ENCODE data around the gene PRR13. TPM values are rescaled to one million over a fixed set of nuclear protein-coding genes. Genes with fewer than 3 reads are reported as not detected.

Gene PRR13
- total RNA-seq, 1 experiment from 2014 or later = 216 TPM

- H3K4me1 ChIP-seq (ENCODE audit: control insufficient read depth in 1 of 2, insufficient read depth in 2 of 2, low read length in 2 of 2) = peaks cover 18 to 36% of the 10 kb centered on the region in 2 experiments
- intact Hi-C loops (cut with micrococcal nuclease) = no loop called here
- TSS peak; percentile 77 for BruUV-seq (replicated peaks)
- DNase-seq (ENCODE audit: low read depth, low spot score) (no peak), ATAC-seq (no peak)
- peak overlapping the region; percentile 89 for H3K4me2 ChIP-seq (ENCODE audit: low read length)
- peak overlapping the region; percentile 41 to 59 for H3K4me3 ChIP-seq (replicated peaks in 1 of 2; ENCODE audit: low read depth in 1 of 2, low read length in 2 of 2)
- no peaks in the 10 kb centered on the region for H3K36me3 ChIP-seq (ENCODE audit: control insufficient read depth in 1 of 2, insufficient read depth in 2 of 2, low read length in 2 of 2)
- no peak for TF ChIP-seq FOSL1 (IDR thresholded peaks at IDR 0.05; ENCODE audit: low read depth)
- no peak for TF ChIP-seq EZH2 (IDR thresholded peaks at IDR 0.05)
- TF ChIP-seq RAD21 (IDR thresholded peaks at IDR 0.05; ENCODE audit: low read depth) = no peak
- TF ChIP-seq, protein P1, sequence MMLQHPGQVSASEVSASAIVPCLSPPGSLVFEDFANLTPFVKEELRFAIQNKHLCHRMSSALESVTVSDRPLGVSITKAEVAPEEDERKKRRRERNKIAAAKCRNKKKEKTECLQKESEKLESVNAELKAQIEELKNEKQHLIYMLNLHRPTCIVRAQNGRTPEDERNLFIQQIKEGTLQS (IDR thresholded peaks at IDR 0.05) = no peak
- TF ChIP-seq ZNF274 (IDR thresholded peaks at IDR 0.05; ENCODE audit: low read depth, low read length) = no peak
- TF ChIP-seq REST (IDR thresholded peaks at IDR 0.05; ENCODE audit: low read depth) = no peak
- no peak for TF ChIP-seq EGR1 (IDR thresholded peaks at IDR 0.05; ENCODE audit: low read depth)
- no peak for TF ChIP-seq ELF1 (IDR thresholded peaks at IDR 0.05; ENCODE audit: borderline replicate concordance, low read depth)
- TF ChIP-seq CEBPB (IDR thresholded peaks at IDR 0.05; ENCODE audit: low read depth) = no peak
- no peak for TF ChIP-seq ZFX (IDR thresholded peaks at IDR 0.05)
- TF ChIP-seq, protein P2, sequence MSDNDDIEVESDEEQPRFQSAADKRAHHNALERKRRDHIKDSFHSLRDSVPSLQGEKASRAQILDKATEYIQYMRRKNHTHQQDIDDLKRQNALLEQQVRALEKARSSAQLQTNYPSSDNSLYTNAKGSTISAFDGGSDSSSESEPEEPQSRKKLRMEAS (IDR thresholded peaks at IDR 0.05) = no peak
- no peak for TF ChIP-seq TCF7L2 (IDR thresholded peaks at IDR 0.05; ENCODE audit: borderline replicate concordance, extremely low read depth, insufficient read depth, insufficient read length)
- ChIA-PET CTCF (no interaction called here), POLR2A (no interaction called here), RAD21 (ENCODE audit: low non-redundant PET in 1 of 2, low total read pairs in 2 of 2, uncharacterized antibody in 2 of 2, unreplicated experiment in 2 of 2) (no interaction called here)
- no peaks in the 10 kb centered on the region for H4K20me1 ChIP-seq (ENCODE audit: insufficient read depth)
- peak overlapping the region; percentile 41 for H3K27ac ChIP-seq (ENCODE audit: low read depth, low read length)
- H3K79me2 ChIP-seq (ENCODE audit: insufficient read depth, low read length) = no peaks in the 10 kb centered on the region
- no peaks in the 10 kb centered on the region for H3K9me2 ChIP-seq (ENCODE audit: insufficient read depth)
- no peak overlapping the region for H2AFZ ChIP-seq (ENCODE audit: low read depth, low read length, poor library complexity, severe bottlenecking)
- H3K9me3 ChIP-seq (ENCODE audit: control insufficient read depth in 1 of 2, insufficient read depth in 1 of 2, low read depth in 1 of 2, low read length in 2 of 2) = no peaks in the 10 kb centered on the region
- H3K27me3 ChIP-seq (ENCODE audit: insufficient read depth, low read length) = no peaks in the 10 kb centered on the region
- H3K9ac ChIP-seq (ENCODE audit: low read length) = peak overlapping the region; percentile 56
Observed at GRCh38 chr12:53493610-53494391, 52.3 kb downstream of the PRR13 start.

Other genes starting within 250 kb of the PRR13 start
- 1.9 TPM for gene ITGB7, start 234.5 kb upstream of the PRR13 start, total RNA-seq (2021; ENCODE audit: unreplicated experiment)
- gene RARG, start 209.5 kb upstream of the PRR13 start, total RNA-seq (2021; ENCODE audit: unreplicated experiment) = 68.9 TPM
- gene ESPL1, start 173.4 kb upstream of the PRR13 start, total RNA-seq (2021; ENCODE audit: unreplicated experiment) = 50.3 TPM
- 318 TPM for gene PFDN5, start 146.2 kb upstream of the PRR13 start, total RNA-seq (2021; ENCODE audit: unreplicated experiment)
- gene MYG1, start 142.0 kb upstream of the PRR13 start, total RNA-seq (2021; ENCODE audit: unreplicated experiment) = 104 TPM
- gene AAAS, start 120.1 kb upstream of the PRR13 start, total RNA-seq (2021; ENCODE audit: unreplicated experiment) = 87.9 TPM
- gene SP7, start 105.4 kb upstream of the PRR13 start, total RNA-seq (2021; ENCODE audit: unreplicated experiment) = not detected
- gene SP1, start 61.6 kb upstream of the PRR13 start, total RNA-seq (2021; ENCODE audit: unreplicated experiment) = 96.8 TPM
- gene AMHR2, start 17.9 kb upstream of the PRR13 start, total RNA-seq (2021; ENCODE audit: unreplicated experiment) = not detected
- gene PCBP2, start 10.4 kb downstream of the PRR13 start, total RNA-seq (2021; ENCODE audit: unreplicated experiment) = 856 TPM
- 16.3 TPM for gene MAP3K12, start 57.7 kb downstream of the PRR13 start, total RNA-seq (2021; ENCODE audit: unreplicated experiment)
- 40.1 TPM for gene TARBP2, start 59.5 kb downstream of the PRR13 start, total RNA-seq (2021; ENCODE audit: unreplicated experiment)
- not detected for gene NPFF, start 65.8 kb downstream of the PRR13 start, total RNA-seq (2021; ENCODE audit: unreplicated experiment)
- 24.0 TPM for gene ATF7, start 184.6 kb downstream of the PRR13 start, total RNA-seq (2021; ENCODE audit: unreplicated experiment)
- 304 TPM for gene ATP5MC2, start 234.3 kb downstream of the PRR13 start, total RNA-seq (2021; ENCODE audit: unreplicated experiment)

Data from HCT116 (cell line).